CD4-positive, alpha-beta T cell treated with Interferon gamma for 1 hour (primary cell): ENCODE results near the gene MBD5.

Experiments
- DNase-seq: peaks from one replicate; pipeline ENCODE4 v3.0.0-alpha.2; 2020

The MBD5 gene

GRCh38 chr2:148132412-148132811, 111.5 kb downstream of the MBD5 start:
- DNase-seq, result no peak

GRCh38 chr2:148135705-148136104, 114.8 kb downstream of the MBD5 start:
- no peak for DNase-seq

DNA sequence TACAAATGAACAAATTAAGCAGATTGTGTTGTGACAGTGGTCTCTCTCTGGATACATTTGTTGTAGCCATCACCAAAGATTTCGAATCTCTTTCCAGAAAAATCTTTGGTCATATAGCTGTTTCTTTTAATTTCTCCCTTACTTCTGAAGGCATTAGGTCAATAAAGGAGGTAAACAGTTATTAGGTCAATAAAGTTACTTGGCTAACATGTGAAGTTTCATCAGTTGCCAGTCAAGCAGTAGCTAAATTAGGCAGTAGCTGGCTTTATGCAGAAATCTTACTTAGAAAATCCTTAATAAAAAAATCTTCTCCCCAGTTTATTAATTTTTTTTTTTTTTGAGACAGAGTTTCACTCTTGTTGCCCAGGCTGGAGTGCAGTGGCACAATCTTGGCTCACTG, 115.5 kb downstream of the MBD5 start:
- no peak for DNase-seq

- DNase-seq, result no peak
Measured at GRCh38 chr2:148161909-148162435, 141.1 kb downstream of the MBD5 start.

DNA sequence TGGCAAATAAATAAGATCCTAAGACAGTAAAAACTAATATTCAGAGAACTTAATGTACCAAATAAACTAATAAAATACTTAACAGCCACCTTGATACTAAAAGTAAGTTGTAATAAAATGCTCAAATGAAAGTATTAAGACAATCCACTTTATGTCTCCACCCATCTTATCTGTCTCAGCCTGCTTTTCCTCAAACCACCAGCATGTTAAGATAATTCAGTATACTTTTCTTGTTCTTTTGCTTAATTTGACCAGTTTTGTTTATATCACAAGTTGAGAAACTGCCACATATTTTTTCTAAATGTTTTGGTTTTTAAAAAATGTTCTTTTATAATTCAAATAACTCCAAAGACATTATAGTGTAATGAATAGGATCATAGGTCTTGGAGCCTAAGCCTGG, 142.0 kb downstream of the MBD5 start:
- no peak for DNase-seq

DNA sequence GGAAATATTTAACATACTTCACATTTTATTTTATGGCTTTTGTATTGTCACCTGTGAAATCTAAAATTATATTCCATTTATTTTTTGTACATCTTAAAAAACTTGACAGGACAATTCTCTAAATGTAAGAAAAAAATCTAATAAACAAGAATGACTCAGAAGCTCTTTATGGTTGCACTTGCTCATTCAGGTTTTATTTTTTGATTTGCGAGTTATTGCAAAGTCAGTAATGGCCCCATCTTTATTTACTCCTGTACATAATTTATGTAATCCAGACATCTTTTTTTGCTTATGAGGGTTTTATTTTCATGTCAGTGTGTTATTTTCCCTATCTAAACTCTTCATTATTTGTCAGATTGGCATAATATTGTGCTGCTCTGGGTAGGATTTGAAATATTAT, 145.1 kb downstream of the MBD5 start:
- no peak for DNase-seq

DNA sequence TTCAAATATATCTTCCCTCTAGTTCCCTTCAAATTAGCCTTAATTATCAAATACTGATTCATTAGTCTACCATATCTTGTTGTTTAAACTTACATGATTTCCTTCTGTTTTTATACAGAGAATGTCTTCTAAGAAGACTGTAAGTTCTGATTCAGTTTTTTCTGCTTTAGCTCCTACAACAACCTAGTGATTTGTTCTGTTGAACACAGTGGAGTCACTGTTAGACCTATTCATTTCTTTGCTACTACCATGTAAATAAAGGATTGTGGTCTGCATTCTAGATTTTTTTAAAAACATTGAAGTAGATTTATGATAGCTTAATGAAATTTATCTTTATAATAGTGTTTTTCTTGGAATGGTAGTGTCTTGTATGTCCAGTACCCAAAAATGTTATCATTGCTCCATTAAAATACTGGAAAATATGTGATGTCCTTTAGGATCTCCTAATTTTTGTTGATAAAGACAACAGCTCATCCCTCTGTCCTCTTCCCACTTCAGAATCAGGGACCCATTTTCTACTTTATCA, 146.4 kb downstream of the MBD5 start:
- no peak for DNase-seq

DNA sequence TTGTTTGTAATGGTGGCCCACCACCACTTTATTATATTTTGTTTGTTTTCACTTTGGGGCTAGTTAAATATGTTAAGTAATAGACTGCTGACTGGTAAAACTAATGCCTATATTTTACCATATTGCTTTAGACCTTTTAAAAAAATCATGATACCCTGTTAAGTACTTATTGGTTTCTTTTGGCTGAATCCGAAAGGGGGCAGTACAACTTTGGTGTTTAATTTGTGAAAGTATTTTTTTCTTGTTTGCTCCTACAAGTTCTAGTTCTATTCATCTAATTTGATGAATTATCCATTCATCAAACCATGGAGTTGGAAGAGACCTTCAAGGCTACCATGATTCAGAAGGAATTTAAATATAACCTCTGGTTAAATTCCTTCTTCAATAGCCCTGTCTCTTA, 147.0 kb downstream of the MBD5 start:
- no peak for DNase-seq

DNA sequence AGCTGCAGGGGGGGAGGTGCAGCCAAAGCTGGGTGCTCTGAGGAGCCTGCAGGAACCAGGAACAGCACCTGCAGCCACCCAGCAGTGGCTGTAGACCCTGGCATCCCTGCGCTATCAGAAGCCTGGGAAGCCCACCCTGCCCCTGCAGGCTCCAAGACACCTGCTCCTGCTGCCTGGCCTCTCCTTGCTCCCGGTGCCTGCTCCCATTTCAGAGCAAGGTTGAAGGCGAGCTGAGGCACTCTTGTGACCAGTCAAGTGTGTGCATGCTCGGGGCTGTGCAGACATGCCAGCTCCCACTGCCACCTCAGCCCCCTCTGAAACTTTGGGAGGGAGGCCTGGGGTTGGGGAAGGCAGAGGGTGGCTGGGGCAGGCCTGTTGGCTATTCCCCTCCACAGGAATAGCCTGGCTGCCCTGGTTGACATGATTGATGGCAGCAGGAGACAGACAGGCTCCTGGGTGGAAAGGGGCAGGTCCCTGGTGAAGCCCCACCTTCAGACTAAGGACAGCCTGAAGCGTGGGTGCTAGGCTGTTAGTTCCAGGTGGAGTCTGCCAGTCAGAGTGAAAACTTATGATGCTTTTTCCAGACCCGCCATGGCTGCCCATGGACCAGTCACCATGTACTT, 151.4 kb downstream of the MBD5 start:
- DNase-seq, result no peak

DNA sequence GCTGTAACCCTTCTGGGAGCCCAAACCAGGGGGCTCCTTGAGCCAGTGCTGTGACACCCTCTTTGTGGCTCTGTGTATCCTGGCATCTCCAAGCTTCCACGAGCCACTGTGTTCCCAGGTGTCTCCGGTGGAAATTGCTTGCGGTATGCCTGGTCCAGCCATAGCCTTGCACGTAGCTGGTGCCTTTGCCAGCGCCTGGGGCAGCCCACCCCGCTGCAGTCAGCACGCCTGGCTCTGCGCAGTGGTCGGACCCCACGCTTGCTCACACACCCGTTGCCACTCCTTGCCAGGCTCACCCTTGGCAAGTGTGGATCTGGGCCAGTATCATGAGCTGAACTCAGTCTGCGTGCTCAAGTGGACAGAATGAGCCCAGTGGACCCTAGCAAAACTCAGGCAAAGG, 152.3 kb downstream of the MBD5 start:
- DNase-seq, result no peak

DNA sequence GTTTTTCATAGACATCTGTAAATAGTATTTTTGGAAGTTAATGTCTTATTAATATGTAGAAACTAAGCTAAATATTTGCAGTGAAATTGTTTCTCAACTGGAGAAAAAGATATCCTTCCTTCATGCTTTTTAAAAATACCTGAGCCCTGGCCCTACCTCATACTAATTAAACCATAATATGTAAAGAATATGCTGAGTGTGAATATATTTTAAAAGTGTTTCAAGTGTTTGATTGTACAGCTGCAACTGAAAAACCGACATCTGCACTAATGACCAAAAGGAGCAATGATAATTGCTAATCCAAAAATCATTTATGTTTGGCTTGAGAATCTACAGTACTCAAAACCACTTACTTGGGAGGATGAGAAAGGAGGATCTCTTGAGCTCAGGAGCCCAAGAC, 156.7 kb downstream of the MBD5 start:
- no peak for DNase-seq

- DNase-seq, result no peak
Measured at GRCh38 chr2:148179724-148180123, 158.8 kb downstream of the MBD5 start.

DNA sequence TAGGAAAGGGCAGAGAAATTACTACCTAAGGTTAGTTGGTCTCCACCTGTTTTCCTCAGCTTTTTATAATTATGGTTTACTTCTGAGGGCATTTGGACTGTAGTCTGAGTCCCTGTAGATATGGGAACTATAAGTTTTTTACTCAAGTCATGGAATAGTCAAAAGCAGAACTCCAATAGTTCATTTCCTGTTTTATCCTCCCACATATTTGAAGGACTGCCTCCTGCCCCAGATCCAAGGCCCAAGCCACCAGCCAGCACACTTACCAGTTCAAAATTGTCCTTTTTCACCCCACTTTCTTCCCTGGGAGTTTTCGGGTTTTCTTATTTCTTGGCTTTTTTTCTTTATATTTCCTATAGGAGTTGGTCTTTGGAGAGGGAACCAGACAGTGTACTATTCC, 164.1 kb downstream of the MBD5 start:
- DNase-seq, result no peak

DNA sequence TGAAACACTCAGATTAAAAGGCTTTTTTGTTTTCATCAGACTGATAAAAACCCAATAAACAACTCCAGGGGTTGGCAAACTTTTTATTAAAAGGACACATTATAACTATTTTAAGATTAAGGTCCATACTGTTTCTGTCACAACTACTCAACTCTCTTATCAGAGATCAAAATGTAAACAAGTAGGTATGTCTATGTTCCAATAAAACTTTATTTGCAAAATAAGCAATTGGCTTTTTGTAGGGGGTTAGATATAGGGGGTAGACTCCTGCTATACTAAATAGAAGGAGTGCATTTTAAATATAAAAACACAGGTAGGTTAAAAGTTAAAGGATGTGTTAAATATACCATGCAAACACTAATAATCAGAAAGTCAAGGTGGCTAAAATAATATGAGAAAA, 174.0 kb downstream of the MBD5 start:
- no peak for DNase-seq

GRCh38 chr2:148201075-148202004, 180.4 kb downstream of the MBD5 start:
- DNase-seq, result peak; percentile 1

- DNase-seq, result no peak
Measured at GRCh38 chr2:148202237-148202636, 181.3 kb downstream of the MBD5 start.

GRCh38 chr2:148207111-148207510, 186.2 kb downstream of the MBD5 start:
- DNase-seq, result no peak

DNA sequence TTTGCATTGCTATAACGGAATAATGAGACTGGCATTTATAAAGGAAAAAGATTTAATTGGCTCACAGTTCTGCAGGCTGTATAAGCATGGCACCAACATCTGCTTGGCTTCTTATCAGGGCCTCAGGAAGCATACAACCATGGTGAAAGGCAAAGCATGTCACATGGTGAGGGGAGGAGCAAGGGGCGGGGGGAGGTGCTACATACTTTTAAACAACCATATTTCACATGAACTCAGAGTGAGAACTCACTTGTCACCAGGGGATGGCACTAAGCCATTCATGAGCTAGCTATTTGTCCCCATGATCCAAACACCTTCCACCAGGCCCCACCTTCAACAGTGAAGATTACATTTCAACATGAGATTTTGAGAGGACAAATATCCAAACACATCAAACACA, 188.7 kb downstream of the MBD5 start:
- no peak for DNase-seq

GRCh38 chr2:148218326-148219075, 197.6 kb downstream of the MBD5 start:
- no peak for DNase-seq

DNA sequence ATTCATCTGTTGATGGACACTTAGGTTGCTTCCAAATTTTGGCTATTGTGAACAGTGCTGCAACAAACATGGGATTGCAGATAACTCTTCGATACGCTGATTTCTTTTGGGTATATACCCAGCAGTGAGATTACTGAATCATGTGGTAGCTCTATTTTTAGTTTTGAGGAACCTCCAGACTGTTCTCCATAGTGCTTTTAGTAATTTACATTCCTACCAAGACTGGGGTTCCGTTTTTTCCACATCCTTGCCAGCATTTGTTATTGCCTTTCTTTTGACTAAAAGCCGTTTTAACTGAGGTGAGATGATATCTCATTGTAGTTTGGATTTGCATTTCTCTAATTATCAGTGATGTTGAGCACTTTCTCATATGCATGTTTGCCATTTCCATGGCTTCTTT, 200.3 kb downstream of the MBD5 start:
- DNase-seq, result no peak

DNA sequence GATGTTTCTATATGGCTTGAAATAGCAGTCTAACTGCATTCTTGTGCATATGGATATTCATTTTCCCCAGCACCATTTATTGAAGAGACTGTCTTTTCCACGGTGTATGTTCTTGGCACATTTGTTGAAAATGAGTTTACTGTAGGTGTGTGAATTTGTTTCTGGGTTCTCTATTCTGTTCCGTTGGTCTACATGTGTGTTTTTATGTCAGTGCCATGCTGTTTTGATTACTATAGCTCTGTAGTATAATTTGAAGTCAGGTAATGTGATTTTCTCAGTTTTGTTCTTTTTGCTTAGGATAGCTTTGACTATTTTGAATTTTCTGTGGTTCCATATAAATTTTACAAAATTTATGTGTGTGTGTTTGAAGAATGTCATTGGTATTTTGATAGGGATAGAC, 201.0 kb downstream of the MBD5 start:
- DNase-seq, result no peak

- DNase-seq, result no peak
Measured at GRCh38 chr2:148231858-148232257, 211.0 kb downstream of the MBD5 start.

GRCh38 chr2:148234143-148234542, 213.3 kb downstream of the MBD5 start:
- DNase-seq, result no peak
